K562 (cell line): ENCODE data around the gene KATNAL1. TPM values are rescaled to one million over a fixed set of nuclear protein-coding genes. Genes with fewer than 3 reads are reported as not detected.

Experiments used
- ATAC-seq: fragments of 200-7000 bp; cut with Tn5 transposase; 3 replicates; pipeline ENCODE4 v1.9.1; 2020; ENCODE audit warnings: moderate library complexity
- BruUV-seq: library from RNA; stranded (reverse); fragments of 400-500 nt; replicated peaks from 2 replicates; lab custom pipeline; 2021; lab: Mats Ljungman, UMichigan
- CTCF ChIA-PET: fragments of 300-600 bp; formaldehyde crosslinking; extraction: SDS; loops from one replicate; lab custom pipeline; 2021; ENCODE audit warnings: low intra/inter-chr PET ratio; lab: Yijun Ruan, JAX
- POLR2A ChIA-PET: fragments of 300-600, 350-650 bp; sonication (Branson Sonifier 250); formaldehyde crosslinking; extraction: SDS; loops from one replicate; lab custom pipeline; 2021; ENCODE audit warnings: antibody characterized with exemption, inconsistent platforms; lab: Yijun Ruan, JAX
- DNase-seq, 4 experiments: peaks; one replicate each; pipeline versions ENCODE4 v3.0.0 to v3.0.0-alpha.2; 2011 to 2018; ENCODE audit warnings: low spot score in 3 of 4, mixed read lengths in 3 of 4; ENCODE audit errors: extremely low read depth in 1 of 4
- FAIRE-seq: peaks from 2 replicates; lab custom pipeline; 2011; peaks lifted over from hg19 to GRCh38; lab: Jason Lieb, UNC
- H2AFZ ChIP-seq: 2 replicates; pipeline ENCODE4 v1.6.0; 2011; ENCODE audit warnings: low read depth, low read length, control low read depth, inconsistent platforms
- H3K27ac ChIP-seq: fragments of 200-600 bp; 3 replicates; pipeline ENCODE4 v1.8.0; 2011; ENCODE audit warnings: low read depth, mild to moderate bottlenecking, control low read depth, inconsistent platforms, low read length, moderate library complexity, mixed read lengths; ENCODE audit errors: extremely low read depth
- H3K27me3 ChIP-seq, 2 experiments: fragments of 300-600 bp in 1 of 2; 2 replicates in 1 of 2; 3 replicates in 1 of 2; pipeline versions ENCODE4 v1.6.0 to v1.8.0; 2011; ENCODE audit warnings: inconsistent platforms in 2 of 2, low read length in 2 of 2, mild to moderate bottlenecking in 1 of 2, mixed read lengths in 1 of 2, moderate library complexity in 1 of 2; ENCODE audit not compliant: control insufficient read depth in 2 of 2, insufficient read depth in 2 of 2
- H3K36me3 ChIP-seq: fragments of 300-600 bp; 3 replicates; pipeline ENCODE4 v1.8.0; 2011; ENCODE audit warnings: mild to moderate bottlenecking, low read length, inconsistent platforms; ENCODE audit not compliant: control insufficient read depth, insufficient read depth
- H3K4me1 ChIP-seq, 2 experiments: fragments of 200-600 bp in 1 of 2; replicated peaks in 1 of 2; 2 replicates in 1 of 2; 3 replicates in 1 of 2; pipeline versions ENCODE4 v1.5.1 to v1.8.0; 2011; ENCODE audit warnings: inconsistent platforms in 2 of 2, low read length in 2 of 2, mild to moderate bottlenecking in 1 of 2, mixed read lengths in 1 of 2, moderate library complexity in 1 of 2; ENCODE audit not compliant: control insufficient read depth in 2 of 2, insufficient read depth in 2 of 2
- H3K4me2 ChIP-seq: 2 replicates; pipeline ENCODE4 v1.6.1; 2011; ENCODE audit warnings: low read length, control low read depth, inconsistent platforms, mixed read lengths; ENCODE audit not compliant: insufficient read depth
- H3K4me3 ChIP-seq: fragments of 200-600 bp; sonication (generic), shearing (Covaris generic); 2 replicates; pipeline ENCODE4 v1.5.1; 2016; ENCODE audit warnings: control low read depth, inconsistent platforms
- H3K79me2 ChIP-seq: fragments of 200-600 bp; 3 replicates; pipeline ENCODE4 v1.8.0; 2011; ENCODE audit warnings: low read length, inconsistent platforms; ENCODE audit not compliant: control insufficient read depth, insufficient read depth
- H3K9ac ChIP-seq, 2 experiments: 2 replicates each; pipeline versions ENCODE4 v1.6.0 to v1.6.1; 2011; ENCODE audit warnings: low read depth in 2 of 2, low read length in 2 of 2, control low read depth in 1 of 2, inconsistent platforms in 1 of 2, mild to moderate bottlenecking in 1 of 2, mixed read lengths in 1 of 2; ENCODE audit not compliant: insufficient read depth in 1 of 2
- H3K9me1 ChIP-seq: one replicate; pipeline ENCODE4 v1.6.0; 2011; ENCODE audit warnings: inconsistent platforms, mild to moderate bottlenecking, low read length, moderate library complexity; ENCODE audit not compliant: control insufficient read depth, insufficient read depth
- H3K9me3 ChIP-seq: replicated peaks from 2 replicates; pipeline ENCODE4 v1.5.1; 2011; ENCODE audit warnings: low read depth, low read length, inconsistent platforms; ENCODE audit not compliant: control insufficient read depth, insufficient read depth
- H4K20me1 ChIP-seq: replicated peaks from 2 replicates; pipeline ENCODE4 v1.6.1; 2011; ENCODE audit warnings: low read length, inconsistent platforms, mixed read lengths; ENCODE audit not compliant: control insufficient read depth, insufficient read depth
- E2F8 ChIP-seq: fragments of 450-650 bp; IDR thresholded peaks from 2 replicates; pipeline ENCODE4 v1.7.1; 2018; ENCODE audit warnings: mild to moderate bottlenecking, low read depth; ENCODE audit not compliant: partially characterized antibody
- RB1 ChIP-seq: fragments of 450-650 bp; IDR thresholded peaks from 2 replicates; pipeline ENCODE4 v1.6.1; 2017; ENCODE audit warnings: low read depth, mild to moderate bottlenecking
- USF1 ChIP-seq: sonication (generic); formaldehyde crosslinking; IDR thresholded peaks from 2 replicates; pipeline ENCODE4 v1.9.0; 2022; ENCODE audit warnings: mild to moderate bottlenecking, missing genetic modification reagents
- ZKSCAN1 ChIP-seq: fragments of 150-350 bp; IDR thresholded peaks from 2 replicates; pipeline ENCODE4 v1.6.1; 2016; ENCODE audit warnings: low read depth, low read length
- WGBS: fragments of 100-300 bp; shearing (Covaris generic); methylation state at CpG from one replicate; pipeline ENCODE4 v1.1.6; 2016; ENCODE audit warnings: low coverage, mixed read lengths; ENCODE audit not compliant: insufficient coverage; ENCODE audit errors: missing lambda C conversion rate; 5-methylcytosine and 5-hydroxymethylcytosine counted together
- in situ Hi-C: fragments of 300-500 bp; cut with MboI; formaldehyde crosslinking; loops from 4 replicates; pipeline ENCODE4 v1.15.0; 2018; ENCODE audit warnings: inconsistent platforms, mixed read lengths
- intact Hi-C: fragments of 100-400 bp; cut with micrococcal nuclease; formaldehyde crosslinking; loops from 2 replicates; pipeline ENCODE4 v1.14.2; 2022
- polyA plus RNA-seq, 8 experiments: library from polyadenylated mRNA; depleted of rRNA in 4 of 8; stranded (reverse) in 5 of 8; unstranded in 3 of 8; fragments of >200 nt; fragmentation: Nextera tagmentation in 2 of 8; fragmentation: Illumina TruSeq in 1 of 8; extraction: Ambion mirVana in 2 of 8; extraction: Trizol in 1 of 8; gene quantifications; 2 replicates each; pipeline versions ENCODE4 v1.2.1 to v1.2.3, GENCODE V29; 2011 to 2014; ENCODE audit warnings: inconsistent platforms in 1 of 8, missing spikeins in 1 of 8
- total RNA-seq, 7 experiments: library from RNA; depleted of rRNA in 6 of 7; stranded (reverse); fragments of >200 nt in 6 of 7; fragmentation: Illumina TruSeq in 2 of 7; extraction: Trizol in 2 of 7; gene quantifications; 2 replicates each; pipeline versions ENCODE4 v1.2.1 to v1.2.3, GENCODE V29; 2011 to 2021; ENCODE audit warnings: low replicate concordance in 1 of 7

Gene KATNAL1
- total and polyA plus RNA-seq, 9 of the 15 experiments (the other 6 are each of a cell fraction or from before 2014, with no cell fraction given): 2.5 to 8.2 (median 5.5) TPM

DNA sequence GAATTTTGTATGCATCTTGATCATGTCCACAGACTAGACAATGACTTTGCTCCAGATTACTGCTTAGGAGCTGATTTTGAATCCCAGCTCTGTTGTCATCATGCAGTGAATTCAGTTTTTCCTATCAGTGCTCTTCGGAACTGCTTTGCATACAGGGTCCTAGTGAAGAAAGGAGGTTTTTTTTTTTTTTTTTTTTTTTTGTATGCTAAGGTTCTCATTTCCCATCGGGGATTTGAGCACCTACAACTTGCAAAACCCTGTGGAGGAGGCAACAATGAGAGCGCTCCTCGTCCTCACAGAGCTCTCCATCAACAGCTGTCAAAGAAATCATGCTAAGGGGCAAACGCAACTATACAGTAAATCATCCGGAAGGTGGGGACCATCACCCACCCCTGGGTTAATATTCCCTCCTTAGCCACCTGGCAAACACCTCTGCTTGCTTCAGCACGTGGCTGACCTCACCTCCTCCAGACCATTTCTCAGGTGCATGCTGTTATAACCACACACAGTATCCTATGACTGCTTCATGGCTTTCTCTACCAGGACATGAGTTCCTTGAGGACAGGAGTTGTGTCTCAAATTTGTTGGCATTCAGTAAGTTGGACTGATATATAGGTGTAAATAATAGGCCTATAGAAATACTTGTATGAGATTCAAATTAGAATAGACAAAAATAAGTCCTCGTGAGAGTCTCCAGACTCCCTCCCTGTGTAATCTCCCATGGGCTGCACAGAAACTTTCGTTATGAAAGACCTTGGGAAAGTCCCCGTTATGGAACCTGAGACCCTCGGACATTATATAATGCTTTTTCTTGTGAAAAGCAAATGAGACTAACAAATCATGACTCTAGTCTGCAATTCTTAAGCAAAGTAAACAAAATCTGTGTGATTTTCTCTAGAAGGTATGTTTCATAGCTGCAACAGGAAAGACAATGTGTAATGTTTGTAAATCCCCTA lies 113.8 kb downstream of the KATNAL1 start:
- Histone ChIP-seq H2AFZ (no peak overlapping the region), H4K20me1 (no peaks in the 10 kb centered on the region), H3K9me3 (no peaks in the 10 kb centered on the region), H3K79me2 (no peaks in the 10 kb centered on the region), H3K4me3 (no peak overlapping the region), H3K4me2 (no peak overlapping the region), H3K27me3 (no peaks in the 10 kb centered on the region), H3K36me3 (no peaks in the 10 kb centered on the region; the same call in 2 of the 3 replicates), H3K9me1 (no peaks in the 10 kb centered on the region), H3K4me1 (no peaks in the 10 kb centered on the region), H3K27ac (no peak overlapping the region), H3K9ac (no peak overlapping the region)
- CTCF ChIA-PET: no interaction called here
- in situ Hi-C loops (no loop called here), intact Hi-C loops (no loop called here)
- 51% methylated on average over 11 of the region's 11 CpGs for WGBS
- FAIRE-seq: no peak
- TF ChIP-seq E2F8 (no peak), ZKSCAN1 (no peak), USF1 (CRISPR knock-in tag) (no peak), RB1 (no peak)
- ATAC-seq: no peak
- BruUV-seq: no TSS peak
- POLR2A ChIA-PET: interaction anchor here (0.5 to 0.6 kb wide), 2 partner anchors 84 to 317 kb away, joined by 3 read pairs; no protein-coding TSS in a partner anchor
- no peak for DNase-seq
